ENCODE results near the gene LHX6. TPM values are rescaled to one million over a fixed set of nuclear protein-coding genes. Genes with fewer than 3 reads are reported as not detected.

Gene LHX6
- total and polyA plus RNA-seq, 2 experiments from 2014 or later = not detected

GRCh38 chr9:122214507-122214906 is 14.2 kb downstream of the LHX6 start:
- Histone ChIP-seq H3F3A (ENCODE audit: insufficient read depth) (0 out of 2 replicates have a peak, but pooled peaks cover 4% of the 10 kb centered on the region), H3K27ac (no peak overlapping the region), H3K9ac (no peak overlapping the region), H4K20me1 (ENCODE audit: insufficient read depth) (no peaks in the 10 kb centered on the region), H3K9me3 (ENCODE audit: low read depth) (no peaks in the 10 kb centered on the region), H3K27me3 (replicated peaks; ENCODE audit: insufficient read depth) (peaks cover 76% of the 10 kb centered on the region), H3K36me3 (ENCODE audit: low read depth) (no peaks in the 10 kb centered on the region), H3K4me1 (ENCODE audit: insufficient read depth) (peaks cover 5% of the 10 kb centered on the region; the same call in 1 of the 2 replicates), H3K9me2 (ENCODE audit: insufficient read depth) (no peaks in the 10 kb centered on the region), H3K79me2 (ENCODE audit: insufficient read depth) (no peaks in the 10 kb centered on the region), H3K4me2 (ENCODE audit: unreplicated experiment) (no peak overlapping the region), H3K4me3 (no peak overlapping the region), H2AFZ (no peak overlapping the region)
- 39 to 48% methylated on average over 9 of the region's 9 CpGs for WGBS, 2 experiments (ENCODE audit: low coverage in 1 of 2, low lambda C conversion rate in 2 of 2, missing lambda C conversion rate in 2 of 2)
- in situ Hi-C loops (cut with MboI) = no loop called here
- DNase-seq = no peak
- TF ChIP-seq EZH2phosphoT487 (IDR thresholded peaks at IDR 0.05; ENCODE audit: insufficient read depth, low read depth) (no peak), EZH2 (IDR thresholded peaks at IDR 0.05; ENCODE audit: insufficient read depth, poor library complexity, severe bottlenecking) (peak; percentile 65)

- no peak overlapping the region for H3K9ac ChIP-seq
- TF ChIP-seq EZH2phosphoT487 (IDR thresholded peaks at IDR 0.05; ENCODE audit: insufficient read depth, low read depth) (no peak), EZH2 (IDR thresholded peaks at IDR 0.05; ENCODE audit: insufficient read depth, poor library complexity, severe bottlenecking) (peak; percentile 64)
- peak overlapping the region; percentile 60 for H2AFZ ChIP-seq
- no peaks in the 10 kb centered on the region for H4K20me1 ChIP-seq (ENCODE audit: insufficient read depth)
- 0 out of 2 replicates have a peak, but pooled peaks cover 4% of the 10 kb centered on the region for H3F3A ChIP-seq (ENCODE audit: insufficient read depth)
- no peaks in the 10 kb centered on the region for H3K79me2 ChIP-seq (ENCODE audit: insufficient read depth)
- in situ Hi-C loops (cut with MboI) = no loop called here
- H3K9me2 ChIP-seq (ENCODE audit: insufficient read depth) = no peaks in the 10 kb centered on the region
- no peak overlapping the region for H3K27ac ChIP-seq
- WGBS, 2 experiments (ENCODE audit: low coverage in 1 of 2, low lambda C conversion rate in 2 of 2, missing lambda C conversion rate in 2 of 2) = 4 to 5% methylated on average over 38 to 71 of the region's 93 CpGs
- H3K27me3 ChIP-seq (replicated peaks; ENCODE audit: insufficient read depth) = peaks cover 69% of the 10 kb centered on the region
- H3K9me3 ChIP-seq (ENCODE audit: low read depth) = no peaks in the 10 kb centered on the region
- peak overlapping the region; percentile 46 for H3K4me2 ChIP-seq (ENCODE audit: unreplicated experiment)
- DNase-seq = peak; percentile 40
- H3K36me3 ChIP-seq (ENCODE audit: low read depth) = no peaks in the 10 kb centered on the region
- no peaks in the 10 kb centered on the region for H3K4me1 ChIP-seq (ENCODE audit: insufficient read depth)
- H3K4me3 ChIP-seq = peak overlapping the region; percentile 25
These were observed 15.0 kb downstream of the LHX6 start for GRCh38 chr9:122213589-122214413.

- Histone ChIP-seq H3K4me3 (peak overlapping the region; percentile 25), H3K27ac (no peak overlapping the region), H4K20me1 (ENCODE audit: insufficient read depth) (no peaks in the 10 kb centered on the region), H2AFZ (peak overlapping the region; percentile 60; the same call in 1 of the 2 replicates), H3K79me2 (ENCODE audit: insufficient read depth) (no peaks in the 10 kb centered on the region), H3K4me1 (ENCODE audit: insufficient read depth) (no peaks in the 10 kb centered on the region), H3K36me3 (ENCODE audit: low read depth) (no peaks in the 10 kb centered on the region), H3K9me3 (ENCODE audit: low read depth) (no peaks in the 10 kb centered on the region), H3K9ac (no peak overlapping the region), H3F3A (ENCODE audit: insufficient read depth) (0 out of 2 replicates have a peak, but pooled peaks cover 4% of the 10 kb centered on the region), H3K9me2 (ENCODE audit: insufficient read depth) (no peaks in the 10 kb centered on the region), H3K4me2 (ENCODE audit: unreplicated experiment) (peak overlapping the region; percentile 46), H3K27me3 (replicated peaks; ENCODE audit: insufficient read depth) (peaks cover 63% of the 10 kb centered on the region)
- no peak for DNase-seq
- in situ Hi-C loops (cut with MboI) = no loop called here
- TF ChIP-seq EZH2 (IDR thresholded peaks at IDR 0.05; ENCODE audit: insufficient read depth, poor library complexity, severe bottlenecking) (no peak), EZH2phosphoT487 (IDR thresholded peaks at IDR 0.05; ENCODE audit: insufficient read depth, low read depth) (no peak)
- WGBS, 2 experiments (ENCODE audit: low coverage in 1 of 2, low lambda C conversion rate in 2 of 2, missing lambda C conversion rate in 2 of 2) = 17 to 23% methylated on average over 19 to 20 of the region's 20 CpGs
These were observed 15.6 kb downstream of the LHX6 start for GRCh38 chr9:122213102-122213588.

- Histone ChIP-seq H3K4me1 (ENCODE audit: insufficient read depth) (no peaks in the 10 kb centered on the region), H3K36me3 (ENCODE audit: low read depth) (no peaks in the 10 kb centered on the region), H3K9me2 (ENCODE audit: insufficient read depth) (no peaks in the 10 kb centered on the region), H3K79me2 (ENCODE audit: insufficient read depth) (no peaks in the 10 kb centered on the region), H3K9me3 (ENCODE audit: low read depth) (no peaks in the 10 kb centered on the region), H3F3A (ENCODE audit: insufficient read depth) (0 out of 2 replicates have a peak, but pooled peaks cover 4% of the 10 kb centered on the region), H3K27ac (no peak overlapping the region), H3K4me3 (no peak overlapping the region), H2AFZ (no peak overlapping the region), H3K27me3 (replicated peaks; ENCODE audit: insufficient read depth) (peaks cover 57% of the 10 kb centered on the region), H4K20me1 (ENCODE audit: insufficient read depth) (no peaks in the 10 kb centered on the region), H3K9ac (no peak overlapping the region), H3K4me2 (ENCODE audit: unreplicated experiment) (no peak overlapping the region)
- DNase-seq = no peak
- in situ Hi-C loops (cut with MboI) = no loop called here
- no peak for TF ChIP-seq EZH2 (IDR thresholded peaks at IDR 0.05; ENCODE audit: insufficient read depth, poor library complexity, severe bottlenecking)
- TF ChIP-seq EZH2phosphoT487 (IDR thresholded peaks at IDR 0.05; ENCODE audit: insufficient read depth, low read depth) = no peak
- WGBS, 2 experiments (ENCODE audit: low coverage in 1 of 2, low lambda C conversion rate in 2 of 2, missing lambda C conversion rate in 2 of 2) = 65 to 66% methylated on average over 7 of the region's 7 CpGs
These were observed 16.2 kb downstream of the LHX6 start for GRCh38 chr9:122212473-122213004.
